Transverse colon (tissue), 3 donors: ENCODE data around the gene MCRIP2.

ENCODE experiments used
- EP300 ChIP-seq: sonication (generic); formaldehyde crosslinking; IDR thresholded peaks from one replicate; pipeline ENCODE4 v1.6.1; 2017; ENCODE audit warnings: antibody characterized with exemption, low read depth
- POLR2A ChIP-seq: fragments of 450-650 bp; IDR thresholded peaks from one replicate; pipeline ENCODE4 v1.6.1; 2016; ENCODE audit warnings: antibody characterized with exemption, mild to moderate bottlenecking, moderate library complexity
- TF ChIP-seq, protein P1 (sequence below), 5 experiments: fragments of 200-600 bp in 3 of 5; fragments of 450-650 bp in 2 of 5; sonication (generic) in 3 of 5; IDR thresholded peaks; 1 replicate in 2 of 5; 2 replicates in 3 of 5; pipeline ENCODE4 v1.5.1; 2016 to 2017; ENCODE audit warnings: antibody characterized with exemption in 5 of 5, inconsistent platforms in 3 of 5, mild to moderate bottlenecking in 2 of 5, moderate library complexity in 1 of 5

DNA sequence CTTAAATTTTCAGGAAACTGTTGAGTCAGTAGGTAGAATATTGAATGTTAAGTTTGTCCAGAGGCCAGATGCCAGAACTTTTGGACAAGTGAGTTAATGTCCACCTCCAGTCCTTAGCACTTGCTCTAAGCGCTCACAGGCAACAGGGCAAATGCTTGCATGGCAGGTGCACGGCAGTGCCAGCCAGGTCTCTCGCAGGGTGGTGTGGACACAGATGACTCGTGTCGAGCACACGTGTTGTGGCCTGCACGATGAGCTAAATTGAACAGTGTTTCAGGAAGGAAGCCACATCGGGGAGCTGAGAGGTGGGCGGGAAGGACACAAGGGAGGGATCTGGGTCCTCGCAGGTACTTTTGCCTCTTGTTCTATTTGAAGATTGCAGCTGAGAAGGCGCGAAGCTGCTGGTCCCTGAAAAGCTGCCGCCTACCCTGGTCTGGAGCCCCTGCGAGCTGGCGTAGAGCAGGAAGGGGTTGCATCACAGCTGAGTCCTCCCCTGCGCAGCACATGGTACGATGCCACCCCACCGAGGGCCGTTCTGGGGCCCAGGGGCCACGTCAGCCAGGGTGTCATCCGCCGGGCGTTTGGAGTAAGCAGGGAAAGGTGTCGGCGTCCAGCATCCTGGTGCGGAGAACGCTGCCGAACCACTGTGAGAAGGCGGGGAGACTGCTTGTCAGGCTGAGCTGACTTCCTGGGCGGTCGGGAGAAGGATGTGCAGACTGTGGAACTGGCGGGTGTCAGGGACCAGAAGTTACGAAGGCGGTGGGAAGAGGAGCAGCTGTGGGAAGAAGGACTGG, 45.5 kb upstream of the MCRIP2 start:
- TF ChIP-seq POLR2A (no peak), EP300 (no peak)
- TF ChIP-seq, protein P1, sequence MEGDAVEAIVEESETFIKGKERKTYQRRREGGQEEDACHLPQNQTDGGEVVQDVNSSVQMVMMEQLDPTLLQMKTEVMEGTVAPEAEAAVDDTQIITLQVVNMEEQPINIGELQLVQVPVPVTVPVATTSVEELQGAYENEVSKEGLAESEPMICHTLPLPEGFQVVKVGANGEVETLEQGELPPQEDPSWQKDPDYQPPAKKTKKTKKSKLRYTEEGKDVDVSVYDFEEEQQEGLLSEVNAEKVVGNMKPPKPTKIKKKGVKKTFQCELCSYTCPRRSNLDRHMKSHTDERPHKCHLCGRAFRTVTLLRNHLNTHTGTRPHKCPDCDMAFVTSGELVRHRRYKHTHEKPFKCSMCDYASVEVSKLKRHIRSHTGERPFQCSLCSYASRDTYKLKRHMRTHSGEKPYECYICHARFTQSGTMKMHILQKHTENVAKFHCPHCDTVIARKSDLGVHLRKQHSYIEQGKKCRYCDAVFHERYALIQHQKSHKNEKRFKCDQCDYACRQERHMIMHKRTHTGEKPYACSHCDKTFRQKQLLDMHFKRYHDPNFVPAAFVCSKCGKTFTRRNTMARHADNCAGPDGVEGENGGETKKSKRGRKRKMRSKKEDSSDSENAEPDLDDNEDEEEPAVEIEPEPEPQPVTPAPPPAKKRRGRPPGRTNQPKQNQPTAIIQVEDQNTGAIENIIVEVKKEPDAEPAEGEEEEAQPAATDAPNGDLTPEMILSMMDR (IDR thresholded peaks at IDR 0.05): no peak
